ENCODE results near the gene SFRP4.

- TF ChIP-seq, protein P1, sequence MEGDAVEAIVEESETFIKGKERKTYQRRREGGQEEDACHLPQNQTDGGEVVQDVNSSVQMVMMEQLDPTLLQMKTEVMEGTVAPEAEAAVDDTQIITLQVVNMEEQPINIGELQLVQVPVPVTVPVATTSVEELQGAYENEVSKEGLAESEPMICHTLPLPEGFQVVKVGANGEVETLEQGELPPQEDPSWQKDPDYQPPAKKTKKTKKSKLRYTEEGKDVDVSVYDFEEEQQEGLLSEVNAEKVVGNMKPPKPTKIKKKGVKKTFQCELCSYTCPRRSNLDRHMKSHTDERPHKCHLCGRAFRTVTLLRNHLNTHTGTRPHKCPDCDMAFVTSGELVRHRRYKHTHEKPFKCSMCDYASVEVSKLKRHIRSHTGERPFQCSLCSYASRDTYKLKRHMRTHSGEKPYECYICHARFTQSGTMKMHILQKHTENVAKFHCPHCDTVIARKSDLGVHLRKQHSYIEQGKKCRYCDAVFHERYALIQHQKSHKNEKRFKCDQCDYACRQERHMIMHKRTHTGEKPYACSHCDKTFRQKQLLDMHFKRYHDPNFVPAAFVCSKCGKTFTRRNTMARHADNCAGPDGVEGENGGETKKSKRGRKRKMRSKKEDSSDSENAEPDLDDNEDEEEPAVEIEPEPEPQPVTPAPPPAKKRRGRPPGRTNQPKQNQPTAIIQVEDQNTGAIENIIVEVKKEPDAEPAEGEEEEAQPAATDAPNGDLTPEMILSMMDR (IDR thresholded peaks at IDR 0.05) = no peak
- no peak for TF ChIP-seq POLR2A (IDR thresholded peaks at IDR 0.05)
Measured at GRCh38 chr7:37927773-37928444, 11.3 kb upstream of the SFRP4 start.

Data from prostate gland (tissue), 2 donors.